ENCODE results near the gene FOXK2. TPM values are rescaled to one million over a fixed set of nuclear protein-coding genes. Genes with fewer than 3 reads are reported as not detected.

Gene FOXK2
- total RNA-seq, 2 experiments from 2014 or later: 32.5 to 33.7 TPM

- intact Hi-C loops (cut with DNase I, micrococcal nuclease): no loop called here
- no peak overlapping the region for H3K27ac ChIP-seq (ENCODE audit: low read depth in 1 of 2, low read length in 2 of 2)
- TF ChIP-seq CTCF (IDR thresholded peaks at IDR 0.05): no peak
- peaks cover 61% of the 10 kb centered on the region for H3K4me1 ChIP-seq (ENCODE audit: insufficient read depth, low read length)
- DNase-seq (no peak), ATAC-seq (ENCODE audit: poor library complexity) (no peak)
- H3K27me3 ChIP-seq (ENCODE audit: control insufficient read depth in 1 of 2, insufficient read depth in 2 of 2, low read length in 2 of 2): no peaks in the 10 kb centered on the region
- H3K4me3 Mint-ChIP-seq: no peak overlapping the region
- no peaks in the 10 kb centered on the region for H3K9me3 Mint-ChIP-seq
- H3K36me3 ChIP-seq (ENCODE audit: insufficient read depth, low read length): no peaks in the 10 kb centered on the region
- ChIA-PET CTCF (no interaction called here), POLR2A (no interaction called here)
- peaks cover 8% of the 10 kb centered on the region for H3K36me3 Mint-ChIP-seq (ENCODE audit: low read depth)
- peaks cover 64% of the 10 kb centered on the region for H3K4me1 Mint-ChIP-seq (ENCODE audit: low read depth)
- H3K27me3 Mint-ChIP-seq: no peaks in the 10 kb centered on the region
- no peak overlapping the region for H3K4me3 ChIP-seq (ENCODE audit: low read length)
- peak overlapping the region; percentile 49 for H3K27ac Mint-ChIP-seq
- H3K9me3 ChIP-seq (ENCODE audit: control insufficient read depth in 1 of 2, insufficient read depth in 1 of 2, low read length in 2 of 2): no peaks in the 10 kb centered on the region
These were observed 8.4 kb downstream of the FOXK2 start for GRCh38 chr17:82527898-82528297.

- H3K4me1 Mint-ChIP-seq (ENCODE audit: low read depth): peaks cover 60% of the 10 kb centered on the region
- H3K36me3 Mint-ChIP-seq (ENCODE audit: low read depth): peaks cover 5% of the 10 kb centered on the region
- peak overlapping the region; percentile 49 for H3K4me3 Mint-ChIP-seq
- no peak for TF ChIP-seq CTCF (IDR thresholded peaks at IDR 0.05)
- intact Hi-C loops (cut with DNase I, micrococcal nuclease): no loop called here
- Histone ChIP-seq H3K4me3 (ENCODE audit: low read length) (no peak overlapping the region), H3K36me3 (ENCODE audit: insufficient read depth, low read length) (no peaks in the 10 kb centered on the region), H3K4me1 (ENCODE audit: insufficient read depth, low read length) (peaks cover 61% of the 10 kb centered on the region), H3K9me3 (ENCODE audit: control insufficient read depth in 1 of 2, insufficient read depth in 1 of 2, low read length in 2 of 2) (no peaks in the 10 kb centered on the region), H3K27ac (ENCODE audit: low read depth in 1 of 2, low read length in 2 of 2) (no peak overlapping the region), H3K27me3 (ENCODE audit: control insufficient read depth in 1 of 2, insufficient read depth in 2 of 2, low read length in 2 of 2) (no peaks in the 10 kb centered on the region)
- ChIA-PET CTCF (no interaction called here), POLR2A (interaction anchor here (1.5 kb wide), 1 partner anchor 9 kb away, joined by 4 read pairs; the partner anchor contains the start of gene FOXK2)
- no peaks in the 10 kb centered on the region for H3K9me3 Mint-ChIP-seq
- DNase-seq (peak in 2 of 14 experiments; percentile 27 to 43), ATAC-seq (ENCODE audit: poor library complexity) (no peak)
- peak overlapping the region; percentile 49 for H3K27ac Mint-ChIP-seq
- no peaks in the 10 kb centered on the region for H3K27me3 Mint-ChIP-seq
These were observed 9.1 kb downstream of the FOXK2 start for GRCh38 chr17:82528484-82529265.

DNA sequence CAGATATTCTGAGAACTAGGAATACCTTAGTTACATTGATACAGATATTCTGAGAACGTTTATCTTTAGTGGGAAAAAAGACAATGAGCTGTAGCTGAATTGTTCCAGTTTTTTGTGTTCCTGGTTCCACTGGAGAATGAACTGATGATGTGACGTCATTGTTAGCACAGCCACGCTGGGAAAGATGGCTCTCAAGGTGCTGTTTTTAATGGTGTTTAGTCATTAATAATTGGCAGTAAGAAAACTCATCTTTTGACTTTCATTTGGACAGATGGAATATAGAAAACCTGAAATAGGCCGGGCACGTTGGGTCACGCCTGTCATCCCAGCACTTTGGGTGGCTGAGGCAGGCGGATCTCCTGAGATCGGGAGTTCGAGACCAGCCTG lies 10.4 kb downstream of the FOXK2 start:
- DNase-seq (no peak), ATAC-seq (ENCODE audit: poor library complexity) (no peak)
- peaks cover 63% of the 10 kb centered on the region for H3K4me1 ChIP-seq (ENCODE audit: insufficient read depth, low read length)
- Mint-ChIP-seq H3K36me3 (ENCODE audit: low read depth) (peaks cover 5% of the 10 kb centered on the region), H3K27me3 (no peaks in the 10 kb centered on the region), H3K27ac (no peak overlapping the region), H3K9me3 (no peaks in the 10 kb centered on the region), H3K4me1 (ENCODE audit: low read depth) (peaks cover 61% of the 10 kb centered on the region), H3K4me3 (no peak overlapping the region)
- H3K27ac ChIP-seq (ENCODE audit: low read depth in 1 of 2, low read length in 2 of 2): no peak overlapping the region
- H3K27me3 ChIP-seq (ENCODE audit: control insufficient read depth in 1 of 2, insufficient read depth in 2 of 2, low read length in 2 of 2): no peaks in the 10 kb centered on the region
- no peaks in the 10 kb centered on the region for H3K36me3 ChIP-seq (ENCODE audit: insufficient read depth, low read length)
- ChIA-PET CTCF (interaction anchor here (1.3 kb wide), 1 partner anchor 15 kb away, joined by 3 read pairs; no protein-coding TSS in a partner anchor), POLR2A (interaction anchor here (1.5 kb wide), 1 partner anchor 11 kb away, joined by 4 read pairs; the partner anchor contains the start of gene FOXK2)
- no peaks in the 10 kb centered on the region for H3K9me3 ChIP-seq (ENCODE audit: control insufficient read depth in 1 of 2, insufficient read depth in 1 of 2, low read length in 2 of 2)
- no peak overlapping the region for H3K4me3 ChIP-seq (ENCODE audit: low read length)
- no peak for TF ChIP-seq CTCF (IDR thresholded peaks at IDR 0.05)
- intact Hi-C loops (cut with DNase I, micrococcal nuclease): no loop called here

Data from CD4-positive, alpha-beta T cell (primary cell).